ENCODE data around the gene SNX1.
A peak's percentile ranks its signal among the peaks of the same experiment; 100 is the strongest.

The SNX1 gene

DNA sequence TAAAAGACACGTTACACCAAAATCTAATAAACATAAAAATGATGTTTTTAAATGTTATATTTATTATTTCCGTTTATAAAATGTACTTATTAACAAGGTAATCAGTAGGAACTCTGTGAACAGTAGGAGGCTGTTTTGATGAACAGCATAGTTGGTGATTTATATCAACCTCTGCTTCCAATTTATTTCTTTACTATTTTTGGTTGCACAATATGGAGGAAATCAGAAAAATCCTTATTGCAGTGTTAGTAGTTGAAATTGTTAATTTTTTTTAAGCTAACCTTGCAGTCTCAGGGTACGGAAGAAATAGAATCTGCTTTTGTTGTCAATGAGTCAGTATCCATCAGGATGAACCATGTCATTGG, 50.7 kb downstream of the SNX1 start:
- no peak for DNase-seq (ENCODE audit: low read depth)

DNA sequence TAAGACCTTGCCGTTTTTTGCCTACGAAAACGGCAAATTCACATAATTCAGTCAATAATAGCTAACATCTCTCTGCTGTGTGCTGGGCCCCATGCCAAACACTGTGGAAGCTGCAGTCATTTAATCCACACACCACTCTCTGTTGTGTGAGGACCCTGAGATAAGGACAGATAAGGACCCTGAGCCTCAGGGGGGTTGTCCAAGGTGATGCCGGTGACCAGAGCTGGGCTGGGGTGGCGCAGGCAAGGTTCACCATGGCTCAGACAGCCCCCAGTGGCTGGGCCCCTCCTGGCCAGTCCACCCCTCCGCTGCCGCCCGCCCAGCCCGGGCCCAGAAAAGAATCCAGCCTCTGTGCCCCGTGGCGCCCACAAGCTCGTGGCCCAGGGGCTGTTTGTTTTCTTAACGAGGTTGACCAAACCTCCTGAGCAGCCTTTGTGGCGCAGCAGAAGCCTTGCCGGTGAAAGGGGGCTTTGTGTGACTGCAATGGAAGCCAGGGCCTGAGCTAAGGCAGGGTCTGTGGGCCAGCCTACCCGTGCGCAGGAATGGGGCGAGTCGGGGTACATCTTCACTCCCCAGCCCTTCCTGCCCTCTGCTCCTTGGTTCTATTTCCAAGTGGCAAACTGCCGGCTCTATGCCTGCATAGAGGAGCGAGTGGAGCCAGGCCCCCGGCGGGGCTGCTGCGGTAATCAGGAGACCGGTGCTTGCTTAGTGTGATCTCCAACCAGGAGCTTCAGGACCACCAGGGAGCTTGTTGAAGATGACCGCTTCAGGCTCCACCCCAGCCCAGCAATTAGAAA, 51.3 kb downstream of the SNX1 start:
- DNase-seq (ENCODE audit: low read depth): no peak

DNA sequence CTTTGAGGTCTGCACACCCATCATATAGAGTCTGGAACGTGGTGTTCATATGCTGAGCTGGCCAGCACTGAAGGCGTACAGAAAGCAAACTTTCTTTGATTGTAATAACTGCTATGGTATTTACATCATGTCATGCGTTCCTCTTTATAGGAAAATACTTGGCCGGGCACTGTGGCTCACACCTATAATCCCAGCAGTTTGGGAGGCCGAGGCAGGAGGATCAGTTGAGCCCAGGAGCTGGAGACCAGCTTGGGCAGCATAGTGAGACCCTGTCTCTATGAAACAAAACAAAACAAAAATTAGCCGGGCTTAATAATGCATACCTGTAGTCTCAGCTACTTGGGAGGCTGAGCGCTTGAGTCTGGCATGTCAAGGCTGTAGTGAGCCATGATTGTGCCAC, 52.4 kb downstream of the SNX1 start:
- DNase-seq (ENCODE audit: low read depth): no peak

DNA sequence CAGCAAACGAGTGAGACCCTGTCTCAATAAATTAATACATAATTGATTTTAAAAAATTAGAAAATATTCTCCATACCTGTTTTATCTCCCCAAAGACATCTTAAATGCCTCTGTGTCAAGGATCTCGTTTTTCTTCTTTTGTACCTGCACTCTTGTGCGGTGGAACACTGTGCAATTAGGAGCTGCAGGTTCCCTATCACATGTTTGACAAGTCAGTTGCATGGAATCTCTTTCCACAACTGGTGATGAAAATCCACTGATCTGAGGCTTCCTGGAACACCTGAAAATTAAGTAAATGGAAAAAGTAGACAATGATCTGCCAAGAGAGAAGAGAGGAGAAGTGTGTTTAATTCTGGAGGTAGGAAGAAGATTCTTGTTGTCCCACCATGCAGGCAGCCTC, 52.8 kb downstream of the SNX1 start:
- no peak for DNase-seq (ENCODE audit: low read depth)

DNA sequence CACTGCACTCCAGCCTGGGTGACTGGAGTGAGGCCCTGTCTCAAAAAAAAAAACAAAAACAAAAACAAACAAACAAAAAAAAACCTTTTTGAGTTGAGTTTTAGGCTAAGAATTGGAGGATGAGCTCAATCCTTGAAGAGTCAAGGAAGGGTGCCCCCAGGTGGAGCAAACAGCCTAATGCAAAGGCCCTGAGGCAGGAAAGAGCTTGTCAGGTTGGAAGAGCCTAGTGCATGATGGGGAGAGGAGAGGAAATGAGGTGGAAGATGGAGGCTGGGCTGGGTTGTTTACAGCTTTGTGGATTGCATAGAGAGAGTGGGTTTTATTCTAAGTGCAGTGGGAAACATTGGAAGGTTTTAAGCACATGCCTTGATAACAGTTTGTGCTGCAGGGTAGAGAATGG, 53.6 kb downstream of the SNX1 start:
- DNase-seq (ENCODE audit: low read depth): no peak

DNA sequence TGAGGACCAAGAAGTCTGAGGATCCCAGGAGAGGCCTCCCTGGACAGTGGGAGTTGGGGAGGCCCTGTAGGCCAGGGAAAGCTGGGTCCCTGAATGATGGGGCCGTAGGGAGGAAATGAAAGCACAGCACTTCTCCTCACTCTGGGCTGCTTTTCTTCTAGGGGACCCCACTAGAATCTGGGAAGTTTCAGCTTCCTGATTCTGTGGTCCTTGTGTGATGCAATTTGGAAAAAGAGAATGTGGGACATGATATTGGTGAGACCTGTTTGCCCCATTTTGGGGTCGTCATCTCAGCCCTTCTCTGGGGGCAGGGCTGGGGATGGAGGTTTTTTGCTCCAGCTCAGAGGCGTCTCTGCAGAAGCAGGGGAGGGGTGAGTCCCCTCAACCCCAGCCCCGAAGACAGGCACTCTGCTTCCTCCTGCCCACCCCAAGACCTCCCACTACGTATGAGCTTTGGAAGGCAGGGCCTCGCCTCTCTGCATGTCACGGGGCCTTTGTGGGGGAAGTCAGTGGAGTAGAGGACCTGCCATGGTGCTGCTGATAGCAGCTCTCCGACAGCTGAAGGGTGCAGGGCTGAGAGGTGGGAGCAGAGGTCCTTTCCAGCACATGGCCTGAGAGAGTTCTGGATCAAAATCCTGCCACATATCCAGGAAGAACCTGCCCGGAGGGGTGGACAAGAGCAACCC, 54.3 kb downstream of the SNX1 start:
- no peak for DNase-seq (ENCODE audit: low read depth)

DNA sequence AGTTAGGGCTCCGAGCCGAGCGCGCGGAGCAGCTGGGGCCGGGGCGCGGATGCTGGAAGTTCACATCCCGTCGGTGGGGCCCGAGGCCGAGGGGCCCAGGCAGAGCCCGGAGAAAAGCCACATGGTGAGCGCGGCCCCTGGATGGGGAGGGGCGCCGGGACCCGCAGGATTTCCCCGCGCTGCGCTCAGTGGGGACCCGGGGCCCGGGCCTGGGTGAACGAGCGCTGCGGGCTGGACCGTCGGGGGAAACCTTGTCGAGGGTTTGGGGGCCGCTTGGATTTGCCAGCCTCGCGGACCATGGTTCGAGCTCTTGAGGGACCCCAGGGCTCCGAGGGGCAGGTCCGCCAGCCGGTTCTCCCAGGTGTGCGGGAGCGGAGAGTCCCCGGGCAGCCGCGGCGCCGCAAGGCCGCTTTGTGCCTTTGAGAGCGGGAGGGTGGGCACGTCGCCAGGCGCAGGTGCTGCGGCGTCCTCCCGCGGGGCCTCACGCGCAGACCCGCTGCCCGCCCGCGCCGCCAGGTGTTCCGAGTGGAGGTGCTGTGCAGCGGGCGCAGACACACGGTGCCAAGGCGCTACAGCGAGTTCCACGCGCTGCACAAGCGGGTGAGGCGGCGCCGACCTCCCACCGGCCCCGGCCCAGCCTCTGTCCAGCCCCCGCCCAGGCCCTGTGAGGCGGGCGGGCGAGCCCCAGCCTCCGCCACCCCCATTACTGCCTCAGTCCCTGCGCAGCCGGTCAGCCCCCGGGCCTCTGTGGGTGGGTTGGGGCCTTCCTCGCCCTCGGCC, 56.1 kb downstream of the SNX1 start, which contains the start of gene SNX22:
TSS of gene SNX22 (plus strand) at position 5 of the 780 bp plus-strand sequence. CDS start at position 50, 45 bp downstream.
- DNase-seq (ENCODE audit: low read depth): no peak

DNA sequence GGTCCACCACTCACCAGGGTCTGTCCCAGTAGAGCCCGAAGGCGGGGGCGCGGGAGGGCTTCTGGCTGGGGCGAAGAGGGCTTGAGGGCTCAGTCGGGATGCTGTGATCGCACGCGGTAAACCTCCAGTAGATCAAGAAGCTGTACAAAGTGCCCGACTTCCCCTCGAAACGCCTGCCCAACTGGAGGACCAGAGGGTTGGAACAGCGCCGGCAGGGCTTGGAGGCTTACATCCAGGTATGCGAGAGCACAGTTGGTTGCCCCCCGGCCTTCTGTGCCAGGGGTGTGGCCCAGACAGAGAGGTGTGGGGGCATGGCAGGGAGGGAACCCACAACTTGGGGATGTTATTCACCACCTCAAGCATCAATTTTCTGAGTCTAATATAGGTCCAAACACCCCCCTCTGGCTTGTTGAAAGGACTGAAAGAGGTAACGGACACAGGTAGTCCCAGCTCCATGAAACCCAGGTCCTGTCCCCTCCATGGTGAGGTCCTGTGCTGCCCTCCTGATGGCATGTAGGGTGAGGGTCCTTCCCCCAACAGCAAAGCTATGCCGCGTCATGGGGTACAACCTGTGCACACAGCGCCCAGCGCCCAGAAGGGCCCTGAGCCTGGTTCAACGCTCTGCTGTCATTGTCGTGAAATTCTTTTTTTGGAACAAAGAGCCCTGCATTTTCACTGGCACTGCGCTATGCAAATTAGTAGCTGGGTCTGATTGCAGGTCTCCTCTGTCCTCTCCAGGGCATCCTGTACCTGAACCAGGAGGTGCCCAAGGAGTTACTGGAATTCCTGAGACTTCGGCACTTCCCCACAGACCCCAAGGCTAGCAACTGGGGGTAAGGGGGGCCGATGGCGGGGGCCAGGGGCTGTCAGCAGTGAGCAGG, 57.0 kb downstream of the SNX1 start:
- DNase-seq (ENCODE audit: low read depth): no peak

DNA sequence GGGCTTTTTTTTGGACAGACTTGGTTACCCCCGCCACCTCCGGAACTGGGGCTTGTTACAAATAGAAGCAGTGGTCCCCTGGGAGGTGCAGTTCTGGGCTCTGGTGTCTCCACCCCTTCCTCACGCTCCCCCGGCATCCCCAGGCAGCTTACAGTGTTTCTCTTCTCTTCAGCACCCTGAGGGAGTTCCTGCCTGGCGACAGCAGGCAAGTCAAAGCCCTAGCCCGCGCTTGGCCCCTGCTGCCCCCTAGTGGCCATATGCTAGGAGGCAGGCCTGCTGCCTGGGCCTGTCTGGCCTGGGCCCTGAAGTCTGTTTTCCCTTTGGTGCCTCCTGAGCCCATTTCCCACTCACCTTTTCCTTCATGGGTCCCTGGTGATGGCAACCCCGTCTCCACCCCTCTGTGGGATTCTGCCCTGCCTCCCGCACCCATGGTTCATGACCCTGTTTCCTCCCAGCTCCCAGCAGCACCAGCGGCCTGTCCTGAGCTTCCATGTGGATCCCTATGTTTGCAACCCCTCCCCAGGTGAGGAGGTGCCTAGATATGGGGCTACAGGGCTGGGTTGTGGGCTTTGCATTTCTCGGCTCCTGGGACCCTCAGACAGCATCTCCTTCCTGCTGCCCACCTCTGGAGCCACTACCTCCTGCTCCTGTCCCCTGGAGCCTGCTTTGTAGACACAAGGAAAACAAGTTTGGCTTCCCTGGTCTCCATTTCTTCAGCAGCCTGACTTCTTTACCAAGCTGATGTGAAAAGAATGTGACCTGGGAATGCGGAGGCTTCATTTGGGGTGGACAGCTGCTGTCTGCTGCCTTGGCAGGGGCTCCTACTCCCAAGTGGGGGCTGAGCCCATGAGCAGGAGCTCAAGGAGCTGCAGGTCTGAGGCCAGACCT, 57.9 kb downstream of the SNX1 start:
- peak; percentile 66 for DNase-seq (ENCODE audit: low read depth)

DNA sequence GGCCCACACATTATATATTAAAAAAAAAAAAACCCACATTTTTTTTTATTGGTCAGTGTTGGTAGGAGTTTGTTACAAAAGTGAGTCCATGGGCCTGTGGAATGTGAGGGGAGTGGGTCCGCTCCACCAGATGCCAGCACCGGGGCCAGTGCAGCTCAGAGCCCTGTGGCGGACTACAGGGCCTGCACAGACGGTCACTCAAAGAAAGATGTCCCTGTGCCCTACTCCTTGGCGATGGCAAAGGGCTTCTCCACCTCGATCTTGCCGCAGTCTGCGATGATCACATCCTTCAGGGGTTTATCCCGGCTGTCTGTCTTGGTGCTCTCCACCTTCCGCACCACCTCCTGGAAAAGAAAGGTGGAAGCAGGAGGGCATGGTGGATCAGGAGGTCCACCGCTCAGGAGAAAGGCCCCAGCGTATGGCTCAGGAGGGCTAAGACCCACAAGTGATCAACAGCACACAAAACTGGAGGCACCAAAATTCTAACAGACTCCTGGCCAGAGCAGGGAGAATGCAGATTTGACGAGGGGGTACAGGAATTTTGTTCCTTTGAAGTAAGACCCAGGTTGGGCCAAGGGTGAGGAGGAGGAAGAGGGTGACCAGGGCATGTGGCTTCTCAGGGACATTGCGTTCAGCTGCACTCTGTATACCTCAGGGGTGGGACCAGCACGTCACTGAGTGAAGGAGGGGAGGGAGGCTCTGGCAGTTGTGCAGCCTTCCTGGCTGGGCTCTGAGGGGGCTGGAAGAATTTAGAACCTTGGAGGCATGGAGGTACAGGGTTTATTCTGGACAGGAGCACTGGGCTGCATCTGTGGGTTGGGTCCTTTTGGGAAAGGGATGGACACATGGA, 60.2 kb downstream of the SNX1 start:
- no peak for DNase-seq (ENCODE audit: low read depth)

DNA sequence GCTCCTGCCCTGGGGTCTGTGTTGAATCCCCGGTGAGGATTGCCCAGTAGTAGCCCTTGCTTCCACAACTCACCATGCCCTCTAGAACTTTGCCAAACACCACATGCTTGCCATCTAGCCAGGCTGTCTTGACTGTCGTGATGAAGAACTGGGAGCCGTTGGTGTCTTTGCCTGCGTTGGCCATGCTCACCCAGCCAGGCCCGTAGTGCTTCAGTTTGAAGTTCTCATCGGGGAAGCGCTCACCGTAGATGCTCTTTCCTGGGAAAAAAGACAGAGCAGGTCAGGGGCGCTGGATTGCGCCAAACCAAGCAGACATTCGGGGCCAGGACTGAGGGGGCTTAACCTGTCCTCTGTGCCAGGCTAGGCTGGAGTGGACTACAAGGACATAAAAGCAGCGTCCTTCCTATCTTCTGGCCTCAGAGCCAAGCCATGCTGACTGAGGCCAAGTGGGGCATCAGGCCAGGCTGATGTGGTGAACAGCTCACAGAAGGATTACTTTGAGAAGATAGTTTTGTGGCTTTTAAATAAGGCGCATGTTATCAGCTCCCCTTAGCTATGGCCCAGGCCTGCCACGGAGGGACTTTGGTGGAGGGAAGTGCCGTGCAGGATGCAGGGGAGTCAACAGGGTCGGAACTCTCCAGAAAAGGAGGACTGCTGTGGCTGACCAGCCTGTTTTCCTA, 61.0 kb downstream of the SNX1 start:
- DNase-seq (ENCODE audit: low read depth): no peak

DNA sequence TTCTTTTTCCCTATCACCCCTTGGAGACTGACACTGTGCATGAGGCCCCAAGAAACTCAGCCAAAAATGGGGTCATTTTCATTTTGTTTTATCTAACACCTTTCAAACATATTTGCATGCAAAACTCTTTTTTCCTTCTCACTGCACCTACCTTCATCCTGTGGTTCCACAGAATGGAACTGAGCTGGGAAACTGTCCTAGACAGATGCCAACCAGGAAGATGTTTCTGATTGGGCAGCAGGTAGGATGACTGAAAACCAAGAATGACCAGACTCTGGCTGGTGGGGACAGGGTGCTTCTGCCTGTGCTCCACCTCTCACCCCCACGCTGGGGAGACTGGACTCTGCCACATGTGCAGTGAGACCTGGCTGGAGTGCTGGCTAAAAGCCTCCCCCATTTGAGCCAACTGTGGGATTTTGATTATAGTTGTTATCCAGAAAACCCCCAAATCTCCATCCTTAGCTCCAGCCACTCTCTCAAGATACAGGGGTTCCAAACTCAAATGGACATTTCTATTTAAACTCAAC, 61.9 kb downstream of the SNX1 start:
- no peak for DNase-seq (ENCODE audit: low read depth)

DNA sequence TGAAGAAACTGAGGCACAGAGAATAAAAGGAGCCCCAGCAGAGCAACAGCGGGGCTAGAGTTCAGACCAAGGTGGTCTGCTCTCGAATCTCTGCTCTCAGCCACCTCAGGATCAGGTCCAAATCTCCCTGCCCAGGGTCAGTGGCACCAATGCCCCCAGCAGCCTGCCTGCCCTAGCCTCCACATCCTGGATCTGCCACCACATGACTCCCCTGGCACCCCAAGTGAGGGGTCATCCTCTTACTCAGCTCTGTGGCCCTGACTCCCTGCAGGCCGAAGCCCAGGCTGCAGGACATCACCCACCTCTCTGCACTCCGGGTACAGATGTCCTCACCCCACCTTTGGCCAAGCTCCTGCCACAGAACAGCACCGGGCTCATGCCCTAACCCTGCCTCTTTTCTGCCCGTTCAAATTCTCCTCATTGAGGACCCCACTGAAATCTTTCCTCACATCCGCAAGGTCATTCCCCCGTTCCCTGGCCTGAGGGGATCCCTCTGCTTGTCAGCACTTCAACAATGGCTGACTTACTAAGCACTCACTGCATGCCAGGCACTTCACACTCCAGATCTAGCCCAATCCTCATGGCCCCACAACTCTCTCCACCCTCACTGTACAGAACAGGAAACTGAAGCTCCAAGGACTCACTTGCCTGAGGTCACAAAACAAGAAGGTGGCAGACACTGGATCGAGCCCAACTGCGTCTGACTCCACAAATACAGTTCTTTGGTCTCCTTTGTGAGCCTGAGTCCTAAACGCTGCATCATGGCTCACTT, 62.8 kb downstream of the SNX1 start:
- no peak for DNase-seq (ENCODE audit: low read depth)

DNA sequence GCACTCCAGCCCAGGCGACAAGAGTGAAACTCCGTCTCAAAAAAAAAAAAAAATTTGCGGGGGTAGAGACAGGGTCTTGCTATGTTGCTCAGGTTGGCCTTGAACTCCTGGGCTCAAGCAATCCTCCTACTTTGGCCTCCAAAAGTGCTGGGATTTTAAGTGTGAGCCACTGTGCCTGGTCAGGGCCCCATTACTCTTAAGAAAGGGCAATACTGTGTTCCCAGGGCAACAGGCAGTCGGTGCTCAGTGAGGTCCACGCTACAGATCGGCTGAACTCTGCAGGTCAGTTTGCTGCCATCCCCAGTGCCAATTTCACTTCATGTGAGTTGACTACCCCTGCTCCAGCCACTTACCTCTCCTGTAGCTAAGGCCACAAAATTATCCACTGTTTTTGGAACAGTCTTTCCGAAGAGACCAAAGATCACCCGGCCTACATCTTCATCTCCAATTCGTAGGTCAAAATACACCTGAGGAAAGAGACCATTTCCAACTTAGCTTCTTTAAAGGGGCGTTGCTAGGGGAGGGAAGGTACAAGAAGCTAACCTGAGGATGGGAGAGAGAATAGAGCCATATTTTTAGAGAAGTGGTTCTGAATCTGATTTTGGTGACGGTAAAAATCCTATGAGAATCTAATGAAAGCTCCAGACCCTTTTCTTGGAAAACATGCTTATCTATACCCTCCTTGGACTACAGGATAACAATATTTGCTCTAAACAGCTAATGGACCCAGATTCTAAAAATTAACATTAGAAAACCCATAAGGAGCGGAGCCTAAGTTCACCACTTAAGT, 66.1 kb downstream of the SNX1 start:
- DNase-seq (ENCODE audit: low read depth): no peak

DNA sequence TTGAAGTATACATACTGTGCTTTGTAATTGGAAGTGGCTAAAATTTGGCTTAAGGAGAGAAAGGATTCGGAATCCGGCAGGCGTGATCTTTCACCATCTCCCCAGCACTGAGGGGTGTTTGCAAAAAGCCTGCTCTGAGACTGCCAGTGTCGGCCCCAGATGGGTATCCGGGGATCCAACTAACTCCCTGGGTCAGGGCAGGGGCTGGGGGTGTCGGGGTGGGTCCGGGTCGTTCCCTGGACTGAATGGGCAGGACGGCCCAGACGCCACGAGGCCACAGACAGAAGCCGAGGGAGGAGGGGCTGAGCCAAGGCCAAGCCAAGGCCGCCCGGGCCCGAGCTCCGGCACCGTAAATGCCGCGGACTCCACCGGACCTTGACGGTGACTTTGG, 66.7 kb downstream of the SNX1 start:
- no peak for DNase-seq (ENCODE audit: low read depth)

DNA sequence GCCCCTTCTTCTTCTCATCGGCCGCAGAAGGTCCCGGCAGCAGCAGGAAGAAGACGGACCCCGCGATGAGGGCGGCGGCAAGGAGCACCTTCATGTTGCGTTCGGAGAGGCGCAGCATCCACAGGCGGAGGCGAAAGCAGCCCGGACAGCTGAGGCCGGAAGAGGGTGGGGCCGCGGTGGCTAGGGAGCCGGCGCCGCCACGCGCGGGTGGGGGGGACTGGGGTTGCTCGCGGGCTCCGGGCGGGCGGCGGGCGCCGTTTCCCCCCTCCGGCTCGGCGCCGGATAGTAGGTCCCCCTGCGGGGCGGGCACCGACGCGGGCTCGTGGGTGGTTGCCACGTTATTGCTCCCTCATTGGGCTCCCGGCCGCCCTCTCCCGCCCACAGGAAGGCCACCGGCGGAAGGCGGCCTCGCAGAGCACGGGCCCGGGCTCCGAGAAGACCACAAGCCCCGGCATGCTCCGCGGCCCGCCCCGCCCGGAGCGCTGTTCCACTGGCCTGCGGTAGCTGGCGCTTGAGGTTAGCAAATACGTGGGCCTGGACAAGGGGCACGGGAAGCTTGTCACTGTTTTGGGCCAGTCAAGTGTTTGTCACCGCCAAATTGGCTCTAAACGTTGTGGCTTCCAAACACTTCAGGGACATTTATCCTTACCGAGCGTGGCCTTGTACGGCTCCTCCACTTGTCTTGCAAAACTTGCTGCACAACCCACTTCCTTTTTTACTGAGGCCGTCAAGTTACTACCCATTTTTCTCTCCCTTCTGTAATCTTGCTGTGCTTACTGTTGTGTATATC, 67.3 kb downstream of the SNX1 start, which contains the start of gene PPIB:
TSS of gene PPIB (minus strand) at position 154 of the 790 bp plus-strand sequence. CDS start at position 118, 36 bp downstream.
- peak; percentile 96 for DNase-seq (ENCODE audit: low read depth)

Measured in GM04504 (cell line).